DMS79 treated with DMSO at 0.1 percent for 48 hours (cell line): ENCODE measurements around the gene TBX3.

ENCODE experiments used
- DNase-seq: peaks from one replicate; lab custom pipeline; 2025; lab: John Stamatoyannopoulos, UW

TBX3 gene

DNA sequence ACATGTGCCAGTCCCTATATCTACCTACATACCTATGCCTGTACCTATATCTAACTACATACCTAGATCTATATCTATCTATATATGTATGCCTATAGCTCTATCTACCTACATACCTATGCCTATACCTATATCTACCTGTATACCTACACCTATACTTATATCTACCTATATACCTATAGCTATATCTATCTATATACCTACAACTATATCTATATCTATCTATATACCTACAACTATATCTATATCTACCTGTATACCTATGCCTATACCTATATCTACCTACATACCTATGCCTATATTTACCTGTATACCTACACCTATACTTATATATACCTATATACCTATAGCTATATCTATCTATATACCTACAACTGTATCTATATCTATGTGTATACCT is 56.6 kb downstream of the TBX3 start:
- no peak for DNase-seq

DNA sequence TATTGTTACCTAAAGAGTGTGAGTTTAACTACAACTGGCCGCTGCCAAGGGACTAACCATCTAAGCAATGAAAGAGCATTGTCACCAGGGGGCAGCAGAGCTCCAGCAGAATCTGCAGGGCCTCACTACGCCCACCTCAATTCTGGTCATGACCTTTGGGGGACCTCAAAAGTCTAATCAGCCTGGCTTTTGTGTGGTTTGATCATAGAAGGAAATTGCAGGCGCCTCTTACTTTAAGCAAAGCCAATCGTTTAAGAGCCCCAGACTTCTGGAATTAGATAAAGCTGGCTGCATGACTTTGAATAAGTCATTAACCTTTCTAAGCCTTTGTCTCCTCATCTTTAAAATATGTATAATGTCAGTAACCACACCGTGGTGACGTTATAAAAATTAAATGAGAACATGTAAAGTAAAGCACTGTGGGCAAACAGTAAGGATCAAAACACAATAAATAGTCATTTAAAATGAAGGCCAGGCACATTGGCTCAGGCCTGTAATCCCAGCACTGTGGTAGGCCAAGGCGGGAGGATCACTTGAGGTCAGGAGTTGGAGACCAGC is 58.6 kb downstream of the TBX3 start:
- DNase-seq: peak; percentile 62

DNA sequence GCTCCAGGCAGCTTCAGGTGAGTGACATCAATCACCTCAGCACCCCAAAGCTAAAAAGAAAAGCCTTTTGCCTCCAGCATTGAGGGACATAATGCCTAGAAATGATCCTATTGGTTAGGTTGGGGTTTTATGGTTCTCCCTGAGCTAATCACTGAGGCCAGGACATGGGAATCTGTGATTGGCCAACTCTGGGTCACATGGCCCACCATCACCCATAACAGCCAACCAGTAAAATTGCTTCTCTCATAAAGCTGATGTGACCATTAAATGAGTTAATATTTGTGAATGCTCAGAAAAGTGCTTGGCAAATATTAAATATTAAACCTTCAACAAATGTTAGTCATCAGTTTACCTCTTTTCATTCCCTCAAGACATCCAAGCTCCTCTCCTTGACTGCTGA is 60.2 kb downstream of the TBX3 start:
- DNase-seq: no peak
